Body of pancreas (tissue), 4 donors: ENCODE data around the gene PAPPA2. TPM values are rescaled to one million over a fixed set of nuclear protein-coding genes. Genes with fewer than 3 reads are reported as not detected.

Experiments used
- ATAC-seq: fragments of 150-250 bp; one replicate; pipeline ENCODE4 v1.9.1; 2016
- DNase-seq, 4 donors: peaks; one replicate each; pipeline ENCODE4 v3.0.0-alpha.2; 2019
- H3K27ac ChIP-seq, 4 donors: fragments of 200-600 bp; sonication (generic); 1 replicate in 3 of 4; 2 replicates in 1 of 4; pipeline versions ENCODE4 v1.5.1 to v1.6.1; 2016 to 2019; ENCODE audit warnings: mild to moderate bottlenecking in 1 of 4, mixed read lengths in 1 of 4, moderate library complexity in 1 of 4
- H3K27me3 ChIP-seq, 2 donors: fragments of 200-600 bp; sonication (generic); one replicate each; pipeline ENCODE4 v1.6.0; 2016; ENCODE audit warnings: mild to moderate bottlenecking in 1 of 2
- H3K36me3 ChIP-seq, 2 donors: fragments of 200-600 bp; sonication (generic); replicated peaks in 1 of 2; 2 replicates each; pipeline ENCODE4 v1.5.1; 2016; ENCODE audit warnings: low read depth in 2 of 2; ENCODE audit not compliant: insufficient read depth in 1 of 2
- H3K4me1 ChIP-seq: fragments of 200-600 bp; sonication (generic); one replicate; pipeline ENCODE4 v1.6.0; 2016
- H3K4me3 ChIP-seq, 2 donors: fragments of 200-600 bp; sonication (generic); 1 replicate in 1 of 2; 2 replicates in 1 of 2; pipeline ENCODE4 v1.5.1; 2016 to 2019
- H3K9me3 ChIP-seq, 3 donors: fragments of 200-600 bp; sonication (generic); 1 replicate in 2 of 3; 2 replicates in 1 of 3; pipeline ENCODE4 v1.5.1; 2016
- POLR2A ChIP-seq, 3 donors: fragments of 450-650 bp; IDR thresholded peaks; one replicate each; pipeline ENCODE4 v1.6.1; 2016; ENCODE audit warnings: antibody characterized with exemption in 3 of 3, mild to moderate bottlenecking in 2 of 3
- WGBS, 2 donors: methylation state at CpG; one replicate each; pipeline ENCODE4 v1.1.5; 2017; 5-methylcytosine and 5-hydroxymethylcytosine counted together
- intact Hi-C: fragments of 100-400 bp; cut with DNase I; formaldehyde crosslinking; loops from one replicate; pipeline ENCODE4 v1.15.1; 2023
- total RNA-seq, 2 donors: library from RNA; depleted of rRNA; stranded (reverse); fragments of >200 nt; gene quantifications; one replicate each; pipeline ENCODE4 v1.1.0, GENCODE V29; 2016
- TF ChIP-seq, protein P1 (sequence below), 7 experiments: fragments of 450-650 bp in 4 of 7; fragments of 200-600 bp in 3 of 7; sonication (generic) in 3 of 7; IDR thresholded peaks; one replicate each; pipeline ENCODE4 v1.5.1; 2016 to 2019; ENCODE audit warnings: antibody characterized with exemption in 7 of 7

The PAPPA2 gene
- total RNA-seq, 2 donors from 2014 or later: under 0.01 to 5.4 TPM

- intact Hi-C loops: no loop called here
- no peak for ATAC-seq
- TF ChIP-seq, protein P1, sequence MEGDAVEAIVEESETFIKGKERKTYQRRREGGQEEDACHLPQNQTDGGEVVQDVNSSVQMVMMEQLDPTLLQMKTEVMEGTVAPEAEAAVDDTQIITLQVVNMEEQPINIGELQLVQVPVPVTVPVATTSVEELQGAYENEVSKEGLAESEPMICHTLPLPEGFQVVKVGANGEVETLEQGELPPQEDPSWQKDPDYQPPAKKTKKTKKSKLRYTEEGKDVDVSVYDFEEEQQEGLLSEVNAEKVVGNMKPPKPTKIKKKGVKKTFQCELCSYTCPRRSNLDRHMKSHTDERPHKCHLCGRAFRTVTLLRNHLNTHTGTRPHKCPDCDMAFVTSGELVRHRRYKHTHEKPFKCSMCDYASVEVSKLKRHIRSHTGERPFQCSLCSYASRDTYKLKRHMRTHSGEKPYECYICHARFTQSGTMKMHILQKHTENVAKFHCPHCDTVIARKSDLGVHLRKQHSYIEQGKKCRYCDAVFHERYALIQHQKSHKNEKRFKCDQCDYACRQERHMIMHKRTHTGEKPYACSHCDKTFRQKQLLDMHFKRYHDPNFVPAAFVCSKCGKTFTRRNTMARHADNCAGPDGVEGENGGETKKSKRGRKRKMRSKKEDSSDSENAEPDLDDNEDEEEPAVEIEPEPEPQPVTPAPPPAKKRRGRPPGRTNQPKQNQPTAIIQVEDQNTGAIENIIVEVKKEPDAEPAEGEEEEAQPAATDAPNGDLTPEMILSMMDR (IDR thresholded peaks at IDR 0.05): no peak
- TF ChIP-seq POLR2A (IDR thresholded peaks at IDR 0.05): no peak
Measured at GRCh38 chr1:176829261-176829660, 366.3 kb downstream of the PAPPA2 start.

GRCh38 chr1:176831150-176831549 lies 368.2 kb downstream of the PAPPA2 start:
- DNase-seq (no peak), ATAC-seq (no peak)
- Histone ChIP-seq H3K36me3 (no peaks in the 10 kb centered on the region), H3K4me3 (no peak overlapping the region), H3K9me3 (no peaks in the 10 kb centered on the region), H3K27ac (no peak overlapping the region), H3K27me3 (no peaks in the 10 kb centered on the region), H3K4me1 (no peaks in the 10 kb centered on the region)
- no peak for TF ChIP-seq POLR2A (IDR thresholded peaks at IDR 0.05)
- TF ChIP-seq, protein P1 (IDR thresholded peaks at IDR 0.05): no peak
- intact Hi-C loops: no loop called here
- 67 to 83% methylated on average over 2 of the region's 2 CpGs for WGBS, 2 donors

More at GRCh38 chr1:176829261-176829660, 366.3 kb downstream of the PAPPA2 start:
- Histone ChIP-seq H3K4me3 (no peak overlapping the region), H3K27ac (no peak overlapping the region), H3K4me1 (no peaks in the 10 kb centered on the region), H3K36me3 (no peaks in the 10 kb centered on the region), H3K9me3 (no peaks in the 10 kb centered on the region), H3K27me3 (no peaks in the 10 kb centered on the region)
- DNase-seq: no peak
- 52 to 55% methylated on average over 8 of the region's 8 CpGs for WGBS, 2 donors

- peak; percentile 35 for ATAC-seq
- 32 to 37% methylated on average over 2 of the region's 2 CpGs for whole genome bisulfite sequencing, 2 donors
- no peaks in the 10 kb centered on the region for H3K36me3 ChIP-seq
Measured at GRCh38 chr1:176837708-176838107, 374.7 kb downstream of the PAPPA2 start.

DNA sequence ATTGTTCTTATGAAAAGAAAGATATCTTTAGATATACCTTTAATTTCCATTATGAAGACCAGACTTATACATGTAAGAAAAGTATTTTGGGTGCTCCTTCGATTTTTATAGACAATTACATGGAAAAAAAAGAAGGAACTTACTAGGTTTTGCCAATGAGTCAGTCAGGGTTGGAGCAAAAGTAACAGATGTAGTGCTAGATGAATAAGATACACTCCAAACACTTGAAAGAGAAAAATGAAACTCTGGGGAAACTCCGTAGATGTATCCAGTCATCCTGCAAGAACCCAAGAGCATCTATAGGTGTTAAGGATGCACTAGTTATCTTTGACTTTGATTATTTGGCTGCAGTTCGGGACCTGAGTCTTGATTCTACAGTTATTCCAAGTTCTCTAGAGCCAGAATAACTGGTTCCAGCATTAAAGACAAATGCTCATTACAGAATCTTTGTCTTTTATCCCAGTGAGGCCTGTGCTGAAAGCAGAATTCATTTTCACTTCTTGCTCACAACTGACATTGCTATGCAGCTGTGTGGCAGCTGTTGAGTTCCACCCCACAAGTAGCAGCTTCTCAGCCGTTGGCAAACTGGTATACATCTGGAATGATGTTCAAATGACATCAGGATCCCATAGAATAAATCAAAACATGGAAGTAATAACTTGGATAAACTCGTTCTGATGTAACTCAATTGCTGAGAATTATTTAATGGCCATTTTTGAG lies 375.5 kb downstream of the PAPPA2 start:
- Histone ChIP-seq H3K4me3 (no peak overlapping the region), H3K36me3 (no peaks in the 10 kb centered on the region), H3K27ac (no peak overlapping the region), H3K4me1 (peaks cover 7% of the 10 kb centered on the region), H3K9me3 (no peaks in the 10 kb centered on the region), H3K27me3 (no peaks in the 10 kb centered on the region)
- 72 to 74% methylated on average over 5 of the region's 5 CpGs for WGBS, 2 donors
- no peak for DNase-seq
- intact Hi-C loops: no loop called here
- no peak for TF ChIP-seq POLR2A (IDR thresholded peaks at IDR 0.05)
- TF ChIP-seq, protein P1 (IDR thresholded peaks at IDR 0.05): no peak
- ATAC-seq: no peak

More at GRCh38 chr1:176837708-176838107, 374.7 kb downstream of the PAPPA2 start:
- Histone ChIP-seq H3K4me1 (peaks cover 7% of the 10 kb centered on the region), H3K4me3 (no peak overlapping the region), H3K27me3 (no peaks in the 10 kb centered on the region), H3K9me3 (no peaks in the 10 kb centered on the region), H3K27ac (no peak overlapping the region)
- TF ChIP-seq POLR2A (IDR thresholded peaks at IDR 0.05): no peak
- TF ChIP-seq, protein P1 (IDR thresholded peaks at IDR 0.05): no peak
- DNase-seq: peak in 3 of 4 donors; percentile 13 to 21 (median 17)
- intact Hi-C loops: no loop called here

GRCh38 chr1:176839216-176839615 lies 376.2 kb downstream of the PAPPA2 start:
- peaks cover 7% of the 10 kb centered on the region for H3K4me1 ChIP-seq
- no peak for DNase-seq
- intact Hi-C loops: no loop called here
- no peaks in the 10 kb centered on the region for H3K36me3 ChIP-seq
- TF ChIP-seq, protein P1 (IDR thresholded peaks at IDR 0.05): no peak
- no peak for TF ChIP-seq POLR2A (IDR thresholded peaks at IDR 0.05)
- H3K9me3 ChIP-seq: no peaks in the 10 kb centered on the region
- H3K27ac ChIP-seq: no peak overlapping the region
- ATAC-seq: no peak
- no peaks in the 10 kb centered on the region for H3K27me3 ChIP-seq
- no peak overlapping the region for H3K4me3 ChIP-seq
- WGBS, 2 donors: 86 to 92% methylated on average over 4 of the region's 4 CpGs
